GM21619 (cell line): ENCODE results near the gene CES3.
"Not testable (repeated sequence)": the region's sequence is repeated elsewhere in the genome, so short reads cannot be mapped to it uniquely, and the experiment has no call there.

ENCODE experiments used
- ATAC-seq: cut with Tn5 transposase; IDR thresholded peaks from one replicate; pipeline ENCODE4 v1.9.1; 2021; ENCODE audit not compliant: unreplicated experiment

The CES3 gene

DNA sequence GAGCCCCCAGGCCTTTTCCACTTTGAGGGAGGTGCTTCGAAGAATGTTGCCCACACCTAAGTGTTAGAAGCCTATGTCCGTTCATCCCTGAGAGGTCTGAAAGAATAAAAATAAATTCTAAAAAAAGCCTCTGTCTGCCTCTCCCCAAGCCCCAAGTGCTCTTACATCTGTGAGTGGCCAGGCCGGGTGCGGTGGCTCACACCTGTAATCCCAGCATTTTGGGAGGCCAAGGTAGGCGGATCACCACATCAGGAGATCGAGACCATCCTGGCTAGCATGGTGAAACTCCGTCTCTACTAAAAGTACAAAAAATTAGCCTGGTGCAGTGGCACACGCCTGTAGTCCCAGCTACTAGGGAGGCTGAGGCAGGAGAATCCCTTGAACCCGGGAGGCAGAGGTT, 16.1 kb upstream of the CES3 start:
- ATAC-seq: not testable (repeated sequence)

DNA sequence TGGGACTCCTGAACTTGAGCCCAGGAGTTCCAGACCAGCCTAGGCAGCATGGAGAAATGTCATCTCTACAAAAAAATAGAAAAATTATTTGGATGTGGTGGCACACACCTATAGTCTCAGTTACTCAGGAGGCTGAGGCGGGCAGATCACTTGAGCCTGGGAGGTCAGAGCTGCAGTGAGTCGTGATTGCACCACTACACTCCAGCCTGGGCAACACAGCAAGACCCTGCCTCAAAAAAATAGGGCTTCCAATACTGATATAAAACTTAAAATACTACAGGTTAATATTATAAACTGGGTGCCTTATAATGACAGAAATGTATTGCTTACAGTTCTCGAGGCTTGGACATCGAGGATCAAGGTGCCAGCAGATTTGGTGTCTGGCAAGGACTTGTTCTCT, 15.1 kb upstream of the CES3 start:
- no peak for ATAC-seq

DNA sequence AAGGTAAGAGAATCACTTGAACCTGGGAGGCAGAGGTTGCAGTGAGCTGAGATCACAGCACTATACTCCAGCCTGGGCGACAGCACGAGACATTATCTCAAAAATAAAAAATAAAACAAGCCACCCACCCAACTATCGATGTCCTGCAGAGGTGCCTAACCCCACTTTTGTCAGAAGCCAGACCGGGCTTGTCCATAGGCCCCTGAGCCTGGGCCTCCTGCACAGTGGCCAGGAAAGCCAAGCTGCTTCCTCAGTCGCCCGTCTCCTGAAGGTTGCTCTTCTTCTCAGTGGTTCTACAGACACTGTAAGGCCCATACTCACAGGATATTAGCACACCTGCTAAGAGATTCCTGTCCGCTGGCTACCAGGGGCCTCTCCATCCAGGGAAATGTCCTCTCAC, 14.5 kb upstream of the CES3 start:
- ATAC-seq: no peak

DNA sequence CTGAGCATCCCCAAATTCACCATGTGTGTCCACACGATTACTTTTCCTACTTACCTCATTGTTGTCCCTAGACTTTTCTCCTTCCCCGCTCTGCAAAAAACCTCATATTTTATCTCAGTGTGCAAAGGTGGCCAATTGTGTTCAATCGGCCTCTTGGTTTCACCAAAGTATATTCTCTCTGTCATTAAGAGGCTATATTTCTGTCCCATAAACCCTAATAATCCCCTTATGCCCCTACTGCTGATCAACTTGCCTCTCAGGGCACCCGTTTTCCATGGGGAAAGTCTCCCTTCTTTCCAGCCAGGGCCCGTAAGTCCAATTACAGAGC, 14.1 kb upstream of the CES3 start:
- ATAC-seq: no peak

DNA sequence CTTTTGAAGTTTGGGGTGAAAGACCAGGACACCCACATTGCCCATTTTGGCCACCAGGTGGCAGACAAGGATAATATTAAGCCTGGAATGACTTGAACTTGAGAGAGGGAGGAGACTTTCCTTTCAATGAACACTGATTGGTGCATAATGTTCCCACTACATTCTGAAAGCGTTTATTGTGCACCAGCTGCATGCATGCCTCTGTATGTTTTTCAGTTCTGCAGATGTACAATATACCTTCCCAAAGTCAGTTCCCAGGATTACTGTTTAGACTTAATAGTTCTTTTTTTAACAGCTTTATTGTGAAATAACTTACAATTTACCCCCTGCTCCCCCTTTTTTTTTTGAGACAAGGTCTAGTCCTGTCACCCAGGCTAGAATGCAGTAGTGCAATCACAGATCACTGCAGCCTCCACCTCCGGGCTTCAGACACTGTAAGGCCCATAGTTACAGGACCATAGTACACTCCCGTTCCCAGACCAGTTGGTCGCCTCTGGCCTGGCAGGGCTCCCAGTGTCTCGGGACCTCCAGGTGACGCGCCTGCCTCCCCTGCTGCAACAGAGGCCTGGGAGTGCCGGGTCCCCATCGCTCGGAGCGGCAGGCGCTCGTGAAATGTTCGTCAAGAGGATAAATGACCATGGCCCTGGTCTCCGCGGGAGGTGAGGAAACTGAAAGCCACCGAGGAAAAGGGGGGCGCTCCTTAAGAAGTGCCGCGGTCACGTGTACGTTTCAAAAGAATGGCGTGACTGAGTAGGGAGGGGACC, 13.6 kb upstream of the CES3 start:
- ATAC-seq: peak; percentile 72

DNA sequence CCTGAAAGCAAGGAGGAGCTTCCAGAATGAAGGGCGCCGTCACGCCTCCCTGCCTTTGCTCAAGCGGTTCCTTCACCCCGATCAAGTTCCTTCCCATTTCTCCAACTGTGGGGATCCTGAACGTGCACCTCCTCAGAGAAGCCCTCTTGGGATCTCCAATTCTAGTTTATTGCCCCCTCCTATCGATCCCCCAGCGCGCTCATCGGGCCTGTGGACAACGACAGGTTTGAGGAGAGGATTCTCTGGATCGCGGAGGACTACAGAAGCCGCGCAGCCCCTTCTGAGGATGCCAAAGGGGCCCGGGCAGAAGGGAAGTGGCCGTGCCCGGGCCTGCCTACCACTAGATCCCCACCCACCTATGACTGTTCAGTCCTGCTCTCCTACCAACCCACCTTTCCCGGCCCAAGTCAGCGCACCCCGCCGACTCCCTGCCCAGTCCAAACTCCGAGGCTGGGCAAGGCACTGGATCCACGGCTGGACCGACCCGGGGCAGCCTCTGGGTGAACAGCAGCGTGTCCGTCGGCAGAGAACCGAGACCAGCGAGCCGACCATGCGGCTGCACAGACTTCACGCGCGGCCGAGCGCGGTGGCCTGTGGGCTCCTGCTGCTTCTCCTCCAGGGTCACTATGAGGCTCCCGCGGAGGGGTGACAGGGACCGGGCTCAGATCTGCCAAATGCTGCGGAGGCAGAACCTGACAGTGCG, 12.8 kb upstream of the CES3 start:
- no peak for ATAC-seq

DNA sequence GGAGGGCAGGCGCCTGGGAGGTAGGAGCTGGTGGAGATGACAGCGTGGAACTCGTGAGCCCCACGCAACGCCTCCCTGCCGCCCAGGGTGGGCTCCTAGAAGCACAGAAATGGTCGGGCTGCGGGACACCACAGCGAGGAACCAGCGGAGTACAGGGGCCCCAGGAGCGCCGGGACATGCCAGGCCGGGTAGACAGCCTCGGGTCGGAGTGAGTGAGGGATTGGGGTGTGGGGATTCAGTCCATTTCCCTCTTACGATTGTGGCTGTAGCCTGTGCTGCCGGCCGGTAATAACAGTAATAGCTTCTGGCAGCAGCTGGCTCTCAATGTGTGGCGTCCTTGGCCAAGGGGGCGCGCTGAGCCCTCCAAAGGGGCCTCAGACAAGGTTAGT, 12.2 kb upstream of the CES3 start:
- no peak for ATAC-seq

DNA sequence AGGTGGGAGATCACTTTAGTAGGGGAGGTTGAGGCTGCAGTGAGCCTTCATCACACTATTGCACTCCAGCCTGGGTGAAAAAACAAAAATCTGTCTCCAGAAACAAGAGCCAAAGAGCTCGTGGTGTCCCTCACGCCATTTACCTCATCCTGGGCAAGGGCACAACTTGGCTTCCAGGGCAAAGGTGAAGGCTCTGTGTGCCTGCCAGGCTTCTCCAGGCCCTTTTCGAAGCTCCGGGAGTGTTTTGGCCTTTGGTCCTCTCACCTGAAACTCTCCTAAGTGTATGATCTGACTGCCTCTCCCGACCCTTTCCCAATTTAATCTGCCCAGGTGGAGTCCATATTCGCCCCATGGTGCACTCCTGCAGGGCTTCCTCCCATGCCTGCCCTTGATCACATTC, 11.6 kb upstream of the CES3 start:
- ATAC-seq: no peak

DNA sequence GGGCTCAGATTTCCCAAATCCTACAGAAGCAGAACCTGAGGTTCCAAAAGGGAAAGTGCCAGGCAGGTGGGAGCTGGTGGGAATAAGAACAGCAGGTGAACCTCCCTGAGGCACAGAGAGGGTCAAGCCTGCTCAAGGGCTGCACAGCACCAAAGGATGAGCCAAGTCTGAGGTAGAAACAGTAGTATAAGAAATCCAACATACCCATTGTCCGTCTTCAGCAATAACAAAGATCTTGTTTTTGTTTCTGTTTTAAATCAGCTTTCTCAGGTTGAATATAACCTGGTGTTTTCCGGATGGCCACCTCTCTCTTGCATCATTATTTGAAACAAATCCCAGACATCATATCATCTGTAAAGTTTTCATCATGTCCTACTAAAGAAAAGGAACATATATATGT, 10.6 kb upstream of the CES3 start:
- no peak for ATAC-seq

DNA sequence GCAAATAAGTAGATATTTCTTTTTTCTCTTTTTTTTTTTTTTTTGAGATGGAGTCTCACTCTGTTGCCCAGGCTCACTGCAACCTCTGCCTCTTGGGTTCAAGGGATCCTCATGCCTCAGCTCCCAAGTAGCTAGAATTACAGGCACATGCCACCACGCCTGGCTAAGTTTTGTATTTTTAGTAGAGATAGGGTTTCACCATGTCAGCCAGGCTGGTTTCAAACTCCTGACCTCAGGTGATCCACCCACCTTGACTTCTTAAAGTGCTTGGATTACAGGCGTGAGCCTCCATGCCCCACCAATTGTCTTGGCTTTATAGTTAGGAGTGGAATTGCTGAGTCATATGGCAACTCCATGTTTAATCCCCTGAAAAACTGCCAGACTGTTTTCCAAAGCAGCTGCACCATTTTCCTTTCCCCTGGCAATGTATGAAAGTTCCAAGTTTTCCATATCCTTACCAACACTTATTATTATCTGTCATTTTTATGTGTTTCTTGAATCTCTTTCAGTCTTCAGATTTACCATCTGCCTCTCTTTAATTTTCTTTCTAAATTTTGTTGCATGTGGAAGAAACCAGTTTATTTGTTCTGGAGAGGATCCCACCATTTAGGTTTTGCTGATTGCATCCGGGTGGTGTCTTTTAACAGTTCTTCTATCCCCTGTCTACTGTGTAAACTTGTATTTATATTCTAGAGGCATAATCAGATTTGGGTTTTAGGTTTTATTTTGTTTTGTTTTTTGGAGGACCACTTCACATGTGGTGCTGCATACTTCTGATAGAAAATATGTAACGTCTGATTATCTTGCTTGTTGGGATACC, 9.9 kb upstream of the CES3 start:
- ATAC-seq: no peak

DNA sequence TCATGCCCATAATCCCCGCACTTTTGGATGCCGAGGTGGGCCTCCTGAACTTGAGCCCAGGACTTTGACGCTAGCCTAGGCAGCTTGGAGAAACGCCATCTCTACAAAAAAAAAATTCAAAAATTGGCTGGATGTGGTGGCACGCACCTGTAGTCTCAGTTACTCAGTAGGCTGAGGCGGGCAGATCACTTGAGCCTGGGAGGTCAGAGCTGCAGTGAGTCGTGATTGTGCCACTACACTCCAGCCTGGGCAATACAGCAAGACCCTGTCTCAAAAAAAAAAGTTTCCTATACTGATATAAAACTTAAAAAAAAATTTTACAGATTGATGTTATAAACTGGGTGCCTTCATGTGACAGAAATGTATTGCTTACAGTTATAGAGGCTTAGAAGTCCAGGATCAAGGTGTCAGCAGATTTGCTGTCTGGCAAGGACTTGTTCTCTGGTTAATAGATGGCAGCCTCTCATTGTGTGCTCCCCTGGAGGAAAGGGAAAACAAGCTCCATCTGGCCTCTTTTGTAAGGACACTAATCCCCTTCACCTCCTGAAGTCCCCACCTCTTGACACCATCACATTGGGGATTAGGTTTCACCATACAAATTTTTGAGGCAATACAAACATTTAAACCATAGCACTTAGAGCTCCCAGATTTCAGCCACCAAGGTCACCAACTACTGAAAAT, 8.5 kb upstream of the CES3 start:
- no peak for ATAC-seq

DNA sequence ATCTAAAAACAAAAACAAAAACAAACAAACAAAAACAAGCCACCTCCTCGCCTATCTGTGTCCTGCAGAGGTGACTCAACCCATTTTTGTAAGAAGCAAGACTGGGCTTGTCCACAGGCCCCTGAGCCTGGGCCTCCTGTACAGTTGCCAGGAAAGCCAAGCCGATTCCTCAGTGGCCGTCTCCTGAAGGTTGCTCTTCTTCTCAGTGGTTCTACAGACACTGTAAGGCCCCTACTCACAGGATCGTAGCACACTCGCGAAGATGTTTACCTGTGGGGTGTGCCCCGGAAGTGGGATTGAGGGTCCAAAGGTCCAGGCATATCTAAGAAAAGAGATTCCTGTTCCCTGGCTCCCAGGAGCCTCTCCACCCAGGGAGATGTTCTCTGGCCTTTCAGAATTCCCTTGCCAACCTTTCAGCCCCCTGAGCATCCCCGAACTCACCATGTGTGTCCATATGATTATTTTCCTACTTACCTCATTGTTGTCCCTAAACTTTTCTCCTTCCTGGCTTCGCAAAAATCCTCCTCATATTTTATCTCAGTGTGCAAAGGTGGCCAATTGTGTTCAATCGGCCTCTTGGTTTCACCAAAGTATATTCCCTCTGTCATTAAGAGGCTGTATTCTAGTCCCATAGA, 7.5 kb upstream of the CES3 start:
- ATAC-seq: no peak

DNA sequence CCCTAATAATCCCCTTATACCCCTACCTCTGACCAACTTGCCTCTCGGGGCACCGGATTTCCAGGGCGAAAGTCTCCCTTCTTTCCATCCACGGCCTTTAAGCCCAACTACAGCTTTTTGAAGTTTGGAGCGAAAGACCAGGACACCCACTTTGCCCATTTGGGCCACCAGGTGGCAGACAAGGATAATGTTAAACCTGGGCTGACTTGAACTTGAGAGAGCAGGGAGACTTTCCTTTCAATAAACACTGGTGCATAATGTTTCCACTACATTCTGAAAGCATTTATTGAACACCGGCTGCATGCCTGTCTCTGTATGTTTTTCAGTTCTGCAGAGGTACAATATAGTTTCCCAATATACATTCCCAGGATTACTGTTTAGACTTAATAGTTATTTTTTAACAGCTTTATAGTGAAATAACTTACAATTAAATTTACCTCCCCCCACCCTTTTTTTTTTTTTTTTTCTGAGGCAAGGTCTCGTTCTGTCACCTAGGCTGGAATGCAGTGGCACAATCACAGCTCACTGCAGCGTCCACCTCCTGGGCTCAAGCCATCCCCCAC, 6.9 kb upstream of the CES3 start:
- no peak for ATAC-seq

DNA sequence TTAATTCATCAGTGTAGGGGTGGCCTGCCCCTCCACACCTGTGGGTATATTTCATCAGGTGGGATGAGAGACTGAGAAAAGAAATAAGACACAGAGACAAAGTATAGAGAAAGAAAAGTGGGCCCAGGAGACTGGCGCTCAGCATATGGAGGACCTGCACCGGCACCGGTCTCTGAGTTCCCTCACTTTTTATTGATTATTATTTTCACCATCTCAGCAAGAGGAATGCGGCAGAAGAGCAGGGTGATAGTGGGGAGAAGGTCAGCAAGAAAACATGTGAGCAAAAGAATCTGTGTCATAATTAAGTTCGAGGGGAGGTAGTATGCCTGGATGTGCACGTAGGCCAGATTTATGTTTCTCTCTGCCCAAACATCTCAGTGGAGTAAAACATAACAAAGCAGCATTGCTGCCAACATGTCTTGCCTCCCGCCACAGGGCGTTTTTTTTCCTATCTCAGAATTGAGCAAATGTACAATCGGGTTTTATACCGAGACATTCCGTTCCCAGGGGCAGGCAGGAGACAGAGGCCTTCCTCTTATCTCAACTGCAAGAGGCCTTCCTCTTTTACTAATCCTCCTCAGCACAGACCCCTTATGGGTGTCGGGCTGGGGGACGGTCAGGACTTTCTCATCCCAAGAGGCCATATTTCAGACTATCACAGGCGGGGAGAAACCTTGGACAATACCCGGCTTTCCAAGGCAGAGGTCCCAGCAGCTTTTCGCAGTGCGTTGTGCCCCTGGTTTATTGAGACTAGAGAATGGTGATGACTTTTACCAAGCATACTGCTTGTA, 5.5 kb upstream of the CES3 start:
- not testable (repeated sequence) for ATAC-seq

DNA sequence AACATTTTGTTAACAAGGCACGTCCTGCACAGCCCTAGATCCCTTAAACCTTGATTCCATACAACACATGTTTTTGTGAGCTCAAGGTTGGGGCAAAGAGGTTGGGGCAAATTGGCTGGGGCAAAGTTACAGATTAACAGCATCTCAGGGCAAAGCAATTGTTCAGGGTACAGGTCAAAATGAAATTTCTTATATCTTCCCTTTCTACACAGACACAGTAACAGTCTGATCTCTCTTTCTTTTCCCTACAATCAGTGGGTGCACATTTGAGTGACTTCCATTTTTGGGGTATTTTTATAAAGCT, 5.0 kb upstream of the CES3 start:
- not testable (repeated sequence) for ATAC-seq

DNA sequence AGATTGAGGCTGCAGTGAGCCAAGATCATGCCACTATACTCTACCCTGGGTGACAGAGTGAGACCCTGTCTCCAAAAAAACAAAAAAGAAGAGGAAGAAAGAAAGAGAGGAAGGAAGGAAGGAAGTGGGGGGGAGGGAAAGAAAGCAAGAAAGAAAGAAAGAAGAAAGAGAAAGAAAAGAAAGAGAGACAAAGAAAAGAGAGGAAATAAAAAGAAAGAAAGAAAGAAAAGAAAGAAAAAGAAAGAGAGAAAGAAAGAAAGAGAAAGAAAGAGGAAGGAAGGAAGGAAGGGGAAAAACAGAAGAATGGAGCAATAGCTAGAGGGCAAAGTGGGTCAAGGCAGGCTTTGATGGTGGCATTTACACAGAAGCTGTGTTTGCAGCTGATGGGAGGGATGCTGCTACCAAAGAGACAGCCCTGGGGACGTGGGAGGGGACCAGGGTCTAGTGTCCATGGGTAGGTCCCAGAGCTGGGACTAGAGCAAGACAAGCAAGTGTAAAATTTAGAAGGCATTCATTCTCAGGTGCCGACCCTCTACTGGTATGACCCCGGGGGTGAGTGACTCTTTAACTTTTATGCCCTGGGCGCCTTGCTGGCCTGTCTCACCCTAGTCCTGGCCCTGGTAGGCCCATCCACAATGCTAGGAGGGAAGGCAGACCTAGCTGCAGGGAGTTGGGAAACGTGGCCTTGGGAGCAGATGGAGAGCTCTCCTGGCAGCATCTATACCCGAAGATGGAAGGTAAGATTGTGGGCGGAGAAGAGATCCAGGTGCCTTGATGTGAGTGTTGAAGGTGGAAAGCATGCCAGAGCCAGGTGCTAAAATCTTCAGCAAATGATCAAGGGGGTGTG, 2.0 kb upstream of the CES3 start:
- no peak for ATAC-seq

DNA sequence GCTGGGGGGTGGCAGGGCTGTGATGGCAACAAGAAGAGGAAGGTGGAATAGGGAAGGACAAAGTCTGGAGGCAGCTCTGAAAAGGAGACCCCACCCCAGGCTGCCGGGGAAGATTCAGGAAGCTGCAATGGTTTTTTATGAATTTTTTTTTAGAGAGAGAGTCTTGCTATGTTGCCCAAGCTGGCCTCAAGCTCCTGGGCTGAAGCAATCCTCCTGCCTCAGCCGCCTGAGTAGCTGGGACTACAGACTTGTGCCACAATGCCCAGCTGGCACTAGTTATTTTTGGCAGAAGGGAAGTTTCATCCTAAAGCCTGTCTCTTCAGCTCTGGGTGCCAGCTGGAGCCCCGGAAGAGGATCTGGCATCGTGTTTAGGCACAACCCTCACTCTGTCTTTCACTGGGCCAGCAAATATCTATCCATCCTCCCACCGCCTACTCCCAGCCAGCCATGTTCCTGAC, 1.3 kb upstream of the CES3 start:
- ATAC-seq: no peak

DNA sequence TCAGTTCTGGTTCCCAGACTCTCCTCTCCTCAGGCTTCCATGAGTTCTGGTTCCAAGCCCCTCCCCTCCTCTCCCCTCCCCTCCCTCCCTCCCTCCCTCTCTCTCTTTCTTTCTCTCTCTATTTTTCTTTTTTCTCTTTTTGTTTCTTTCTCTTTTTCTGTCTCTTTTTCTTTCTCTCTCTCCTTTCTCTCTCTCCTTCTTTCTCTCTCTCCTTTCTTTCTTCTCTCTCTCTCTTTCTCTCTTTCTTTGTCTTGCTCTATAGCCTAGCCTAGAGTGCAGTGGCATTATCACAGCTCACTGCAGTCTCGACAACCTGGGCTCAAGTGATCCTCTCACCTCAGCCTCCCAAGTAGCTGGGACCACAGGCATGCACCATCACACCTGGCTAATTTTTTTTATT, 796 bp upstream of the CES3 start:
- no peak for ATAC-seq

DNA sequence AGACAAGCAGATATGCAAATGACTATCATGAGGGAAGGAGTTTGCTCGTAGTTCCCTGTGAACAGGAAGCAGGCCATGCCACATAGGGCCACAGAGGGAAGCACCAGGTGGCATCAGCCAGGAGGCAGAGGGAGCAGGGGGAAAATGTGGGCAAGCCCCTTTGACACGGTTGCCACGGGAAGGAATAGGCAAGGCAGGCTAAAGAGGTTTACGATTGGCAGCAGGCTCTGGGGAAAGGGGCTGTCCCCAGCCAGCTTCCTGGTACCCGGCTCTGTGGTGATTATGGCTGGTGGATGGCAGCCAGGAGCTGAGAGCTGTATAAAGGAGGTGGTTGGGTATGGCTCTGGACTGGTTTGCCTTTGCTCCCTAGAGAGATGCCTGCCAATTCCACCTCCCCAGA, 848 bp downstream of the CES3 start:
- no peak for ATAC-seq
